Skeletal muscle cell (primary cell): Measurements from ENCODE around the gene KCNMA1.

Experiments used
- DNase-seq: peaks from one replicate; pipeline ENCODE4 v3.0.0-alpha.2; 2010; ENCODE audit warnings: low read depth
- H3K4me3 ChIP-seq: 2 replicates; pipeline ENCODE4 v1.5.1; 2011; ENCODE audit warnings: low read depth, mild to moderate bottlenecking, control low read depth, low read length, moderate library complexity

The KCNMA1 gene

DNA sequence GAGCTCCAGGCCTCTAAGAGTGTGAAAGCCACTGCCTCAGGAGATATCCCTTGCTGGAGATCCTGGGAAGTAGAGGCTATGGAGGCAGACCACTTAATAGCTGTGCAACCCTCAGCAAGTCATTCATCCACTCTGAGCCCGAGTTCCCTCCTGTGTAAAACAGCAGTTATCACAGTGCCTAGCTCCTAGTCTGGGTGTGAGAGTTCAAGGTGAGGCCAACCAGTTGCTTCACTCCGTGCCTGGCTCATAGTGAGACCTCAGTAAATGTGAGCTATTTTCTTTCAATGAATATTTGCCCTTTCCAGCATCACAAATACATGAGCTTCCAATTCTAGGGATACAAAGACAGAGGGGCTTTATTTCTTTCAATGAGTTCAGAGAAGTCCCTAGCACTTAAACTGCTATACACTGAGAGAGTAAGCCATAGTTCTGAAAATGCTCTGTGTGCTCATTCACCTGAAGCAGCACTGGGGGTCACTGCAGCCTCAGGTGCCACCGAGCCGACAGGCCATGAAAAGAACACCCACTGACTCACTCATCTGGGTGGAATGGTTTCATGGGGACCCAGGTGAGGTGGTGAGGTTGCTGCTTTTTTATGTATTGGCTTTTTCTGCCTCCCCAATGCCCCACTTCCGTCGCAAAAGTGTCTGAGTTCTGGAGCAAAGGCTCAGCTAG is 259.8 kb downstream of the KCNMA1 start:
- H3K4me3 ChIP-seq: no peak overlapping the region
- no peak for DNase-seq

DNA sequence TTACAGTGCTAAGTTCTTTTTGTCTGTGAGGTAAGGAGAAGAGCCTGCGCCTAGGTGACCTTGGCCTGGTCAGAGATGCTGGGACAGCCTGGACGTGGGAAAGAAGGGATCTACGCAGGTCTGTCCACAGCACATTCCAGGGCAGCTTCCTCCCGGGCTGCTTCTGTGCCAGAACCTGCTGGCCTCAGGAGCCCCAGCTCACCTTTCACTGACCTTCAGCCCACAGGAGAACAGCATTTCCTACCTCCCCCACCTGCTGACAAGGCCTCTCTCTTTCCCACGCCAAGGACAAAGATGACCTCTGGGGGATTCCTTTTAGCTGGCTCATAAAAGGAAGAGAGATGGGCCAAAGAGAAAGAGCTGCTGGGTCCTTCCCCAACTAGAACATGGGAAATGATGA is 260.6 kb downstream of the KCNMA1 start:
- no peak overlapping the region for H3K4me3 ChIP-seq
- DNase-seq: no peak

DNA sequence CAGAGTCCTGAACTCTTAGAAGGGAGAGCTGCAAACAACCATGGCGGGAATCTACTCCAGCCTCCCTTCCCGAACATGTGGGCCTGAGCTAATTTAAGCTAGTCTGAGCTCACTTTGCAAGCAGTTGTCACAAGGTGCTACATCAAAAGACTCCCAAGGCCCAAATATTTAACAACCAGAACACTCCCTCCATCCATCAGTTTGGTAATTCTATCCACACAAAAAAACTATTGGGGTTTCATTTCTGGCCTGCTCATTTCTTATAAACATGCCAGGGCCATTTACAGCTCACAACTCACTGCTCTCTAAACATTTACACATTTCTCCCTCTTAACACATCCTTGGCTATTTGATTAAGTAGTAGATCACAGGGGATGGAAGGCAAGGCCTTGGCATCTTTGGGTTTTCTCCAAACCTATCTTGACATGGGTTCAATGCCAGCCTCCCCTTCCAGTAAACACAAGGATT is 263.4 kb downstream of the KCNMA1 start:
- no peak overlapping the region for H3K4me3 ChIP-seq
- no peak for DNase-seq

DNA sequence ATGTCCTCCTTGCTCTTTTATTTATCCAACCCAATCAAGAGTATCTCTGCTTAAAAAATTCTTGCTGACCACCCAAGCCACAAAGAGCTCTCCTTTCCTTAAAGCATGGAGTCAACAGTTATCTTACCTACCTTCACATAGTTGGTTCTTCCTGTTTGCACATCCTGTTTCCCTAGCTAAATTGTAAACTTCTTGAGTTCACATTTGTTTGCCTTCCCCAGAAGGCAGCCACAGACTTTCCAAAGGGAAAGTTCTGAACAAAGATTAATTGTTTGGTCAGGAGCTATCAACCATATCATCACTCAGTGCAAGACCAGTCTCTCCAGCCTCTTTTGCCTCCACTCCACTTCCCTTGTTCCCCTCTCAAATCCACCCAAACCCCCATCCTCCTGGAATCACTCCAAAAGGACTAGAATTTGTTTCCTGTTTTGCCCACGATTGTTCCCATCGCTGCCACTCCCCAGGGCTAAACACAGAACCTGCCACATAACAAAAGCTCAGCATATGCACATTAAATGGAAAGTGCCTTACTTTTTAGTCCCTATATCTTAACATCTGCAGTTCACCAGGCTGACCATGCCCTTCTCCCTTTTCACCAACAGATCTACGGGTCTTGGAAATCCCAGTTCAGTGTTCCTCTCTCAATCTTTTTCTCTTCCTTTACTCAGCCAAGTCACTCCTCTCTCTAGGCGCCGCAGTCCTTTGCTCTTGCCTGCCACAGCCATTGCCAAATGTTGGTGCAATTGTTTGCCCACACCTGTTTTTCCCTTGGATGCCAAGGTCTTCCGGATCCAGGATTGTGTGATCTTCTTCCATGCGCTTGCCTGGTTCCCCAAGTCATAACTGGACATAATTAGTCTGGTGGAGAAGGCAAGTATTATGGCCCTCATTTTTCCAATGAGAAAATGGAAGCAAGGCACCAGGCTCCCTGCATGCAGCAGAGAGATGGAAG is 265.5 kb downstream of the KCNMA1 start:
- DNase-seq: no peak
- no peak overlapping the region for H3K4me3 ChIP-seq

DNA sequence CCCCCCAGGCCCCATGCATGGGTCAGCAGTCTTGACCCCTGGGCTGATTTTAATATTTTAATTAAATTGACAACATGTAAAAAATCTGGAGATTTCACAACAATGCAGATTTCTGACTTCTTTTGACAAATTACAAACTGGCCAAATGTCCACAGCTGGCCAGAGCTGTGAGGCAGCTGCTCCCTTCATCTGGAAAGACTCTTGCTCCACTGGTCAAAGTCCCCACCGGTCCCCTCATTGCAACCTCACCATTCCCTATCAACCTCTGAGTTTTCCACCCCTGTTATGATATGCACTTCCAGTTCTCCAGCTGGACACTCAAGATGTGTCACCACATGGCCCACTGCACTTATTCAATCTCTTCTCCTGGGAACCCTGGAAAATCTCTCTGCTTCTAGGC is 266.2 kb downstream of the KCNMA1 start:
- H3K4me3 ChIP-seq: no peak overlapping the region
- DNase-seq: no peak

DNA sequence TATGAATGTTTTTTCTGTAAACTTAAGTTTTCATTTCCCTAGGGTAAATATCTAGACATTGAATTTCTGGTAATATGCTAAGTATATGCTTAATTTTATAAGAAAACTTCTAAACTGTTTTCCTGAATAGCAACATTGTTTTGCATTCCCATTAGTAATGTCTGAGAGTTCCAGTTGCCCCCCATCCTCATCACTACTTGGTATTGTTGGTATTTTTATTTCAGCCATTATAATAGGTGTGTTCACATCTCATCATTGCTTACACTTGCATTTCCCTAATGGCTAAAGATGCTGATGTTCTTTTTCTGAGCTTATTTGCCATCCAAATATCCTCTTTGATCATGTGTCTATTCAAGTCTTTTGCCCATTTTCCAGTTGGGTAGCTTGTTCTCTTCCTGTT is 269.6 kb downstream of the KCNMA1 start:
- no peak for DNase-seq
- H3K4me3 ChIP-seq: no peak overlapping the region

DNA sequence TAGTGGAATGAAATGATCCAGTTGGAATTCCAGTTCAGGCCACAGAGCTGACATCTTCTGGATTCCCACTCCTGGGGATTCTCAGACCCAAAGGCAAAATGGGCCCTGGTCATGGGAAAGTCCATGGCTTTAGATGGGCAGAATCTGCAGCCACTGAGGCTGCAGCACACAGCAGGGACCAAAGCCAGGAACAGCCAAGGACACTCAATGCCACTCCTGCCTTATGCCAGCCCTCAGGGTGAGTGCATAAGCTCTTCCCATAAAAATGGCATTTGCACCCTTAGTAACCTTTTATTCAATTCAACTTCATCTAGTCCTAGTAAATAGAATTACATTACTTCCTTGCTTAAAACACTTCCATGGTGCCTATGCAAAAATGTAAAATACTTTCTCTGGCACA is 274.4 kb downstream of the KCNMA1 start:
- DNase-seq: no peak

DNA sequence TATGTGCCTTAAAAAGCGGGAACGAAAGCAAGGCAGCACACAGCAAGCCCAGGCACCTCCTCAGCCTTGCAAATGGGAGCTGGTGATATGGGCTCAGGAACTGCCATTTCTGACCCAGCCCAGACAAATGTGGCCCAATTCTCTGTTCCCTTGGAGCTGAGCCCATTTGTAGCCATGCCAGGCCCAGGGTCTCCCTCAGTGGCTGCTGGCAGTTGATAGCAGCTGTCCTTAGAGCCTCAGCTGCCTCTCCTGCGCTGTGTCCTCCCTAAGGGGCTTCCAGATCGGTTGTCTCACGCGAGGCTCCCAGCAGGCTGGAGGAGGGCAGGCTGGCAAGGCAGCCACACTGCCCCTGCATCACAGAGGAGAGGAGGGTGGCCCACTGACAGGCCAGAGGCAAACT is 275.8 kb downstream of the KCNMA1 start:
- H3K4me3 ChIP-seq: no peak overlapping the region
- DNase-seq: no peak

More for the DNA sequence above, 274.4 kb downstream of the KCNMA1 start:
- H3K4me3 ChIP-seq: no peak overlapping the region

DNA sequence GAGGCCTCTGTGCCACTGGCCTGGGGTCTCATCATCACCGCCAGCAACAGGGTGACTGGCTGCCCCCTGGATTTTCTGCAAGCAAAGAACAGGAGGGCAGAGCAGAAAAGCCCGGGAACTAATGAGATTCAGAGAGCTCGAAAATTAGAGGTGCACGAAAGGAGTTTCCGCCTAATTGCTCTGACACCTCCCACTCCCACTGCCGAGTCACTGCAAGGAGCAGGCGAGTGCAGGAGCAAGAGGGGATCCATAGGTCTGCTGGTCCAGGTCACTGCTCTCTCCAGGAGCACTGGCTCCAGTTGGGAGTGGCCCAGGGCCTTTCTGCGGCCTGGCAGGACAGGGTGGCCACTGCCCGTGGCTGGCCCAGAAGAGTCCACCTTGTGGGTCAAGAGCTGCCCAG is 276.2 kb downstream of the KCNMA1 start:
- H3K4me3 ChIP-seq: no peak overlapping the region
- DNase-seq: no peak

DNA sequence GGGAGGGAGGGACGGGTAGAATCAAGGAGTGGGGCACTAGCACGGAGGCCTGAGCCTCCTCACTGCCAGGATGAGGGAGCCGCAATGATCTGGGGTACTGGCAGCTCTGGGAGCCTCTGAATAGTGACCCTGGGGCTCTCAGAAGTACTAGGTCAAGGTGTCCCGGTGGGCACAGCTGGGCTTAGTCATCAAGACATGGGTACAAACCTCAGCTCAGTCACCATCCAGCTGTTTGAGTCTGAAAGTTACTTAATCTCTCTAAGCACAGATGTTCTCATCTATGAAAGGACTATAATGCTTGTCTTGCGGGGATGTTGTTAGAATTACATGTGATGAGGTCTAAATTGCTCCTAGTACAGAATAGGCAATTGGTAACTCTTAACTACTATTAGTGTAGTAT is 276.8 kb downstream of the KCNMA1 start:
- DNase-seq: no peak
- H3K4me3 ChIP-seq: no peak overlapping the region

DNA sequence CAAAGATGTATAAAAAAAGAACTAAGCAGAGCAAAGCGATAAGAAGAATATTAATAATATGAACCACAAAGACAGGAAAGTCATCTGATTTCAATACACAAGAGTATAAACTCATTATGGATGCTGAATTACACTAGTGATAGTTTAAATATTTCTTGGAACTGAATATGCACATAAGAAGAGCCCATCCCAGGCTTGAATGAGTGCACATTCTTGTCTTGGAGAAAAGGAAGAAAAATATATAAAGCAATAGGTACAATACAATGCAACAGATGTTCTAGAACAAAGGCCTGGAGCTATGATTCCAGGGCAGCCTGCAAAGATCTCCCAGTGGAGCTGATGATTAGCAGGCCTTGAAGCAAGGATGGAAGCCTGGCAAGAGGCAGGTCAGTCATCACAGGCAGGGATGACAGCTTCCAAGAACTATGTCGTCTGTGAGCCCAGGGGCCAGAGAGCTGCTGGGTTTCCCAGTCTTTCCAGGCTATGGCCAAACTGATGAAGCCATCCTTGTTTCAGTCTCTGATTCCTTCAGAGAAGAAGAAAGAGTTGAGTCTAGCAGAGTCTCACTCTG is 277.6 kb downstream of the KCNMA1 start:
- DNase-seq: peak; percentile 28

DNA sequence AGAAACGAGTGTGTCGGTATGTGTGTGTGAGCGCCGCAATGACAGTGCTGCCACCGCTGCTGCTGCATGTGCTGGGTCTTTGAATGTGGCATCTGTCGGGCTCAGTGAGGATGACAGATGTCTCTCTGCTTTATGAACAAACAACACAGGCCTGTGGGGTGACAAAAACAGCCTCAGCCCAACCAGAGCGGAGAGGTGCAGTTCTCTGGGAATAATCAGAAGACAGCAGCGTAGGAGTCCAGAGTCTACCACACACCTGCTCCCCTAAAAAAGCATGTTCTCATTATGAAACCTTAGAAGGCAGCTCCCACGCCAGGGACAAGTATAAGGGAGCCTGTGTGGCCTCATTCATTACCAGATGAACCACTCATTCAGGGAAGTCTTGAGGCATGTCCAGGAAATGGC is 278.3 kb downstream of the KCNMA1 start:
- no peak overlapping the region for H3K4me3 ChIP-seq
- no peak for DNase-seq

More for the DNA sequence above, 277.6 kb downstream of the KCNMA1 start:
- no peak overlapping the region for H3K4me3 ChIP-seq

DNA sequence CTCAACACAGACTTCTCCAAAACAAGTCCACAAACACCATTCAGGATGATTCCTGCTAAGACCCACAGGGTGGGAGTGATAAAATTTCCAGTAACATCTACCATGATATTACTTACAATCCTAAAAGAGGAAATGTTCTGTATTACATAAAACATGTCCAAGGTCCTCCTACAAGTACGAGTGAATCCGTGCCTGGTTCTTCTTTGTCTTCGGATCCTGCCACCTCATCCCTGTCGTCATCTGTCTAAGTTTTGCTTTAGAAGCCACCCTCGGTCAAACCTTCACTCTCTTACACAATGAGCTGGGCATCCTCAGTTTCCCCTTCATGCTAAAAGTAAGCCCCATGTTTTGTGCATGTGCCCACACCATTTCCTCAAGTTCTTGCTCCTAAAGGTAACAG is 279.0 kb downstream of the KCNMA1 start:
- no peak for DNase-seq
- H3K4me3 ChIP-seq: no peak overlapping the region

DNA sequence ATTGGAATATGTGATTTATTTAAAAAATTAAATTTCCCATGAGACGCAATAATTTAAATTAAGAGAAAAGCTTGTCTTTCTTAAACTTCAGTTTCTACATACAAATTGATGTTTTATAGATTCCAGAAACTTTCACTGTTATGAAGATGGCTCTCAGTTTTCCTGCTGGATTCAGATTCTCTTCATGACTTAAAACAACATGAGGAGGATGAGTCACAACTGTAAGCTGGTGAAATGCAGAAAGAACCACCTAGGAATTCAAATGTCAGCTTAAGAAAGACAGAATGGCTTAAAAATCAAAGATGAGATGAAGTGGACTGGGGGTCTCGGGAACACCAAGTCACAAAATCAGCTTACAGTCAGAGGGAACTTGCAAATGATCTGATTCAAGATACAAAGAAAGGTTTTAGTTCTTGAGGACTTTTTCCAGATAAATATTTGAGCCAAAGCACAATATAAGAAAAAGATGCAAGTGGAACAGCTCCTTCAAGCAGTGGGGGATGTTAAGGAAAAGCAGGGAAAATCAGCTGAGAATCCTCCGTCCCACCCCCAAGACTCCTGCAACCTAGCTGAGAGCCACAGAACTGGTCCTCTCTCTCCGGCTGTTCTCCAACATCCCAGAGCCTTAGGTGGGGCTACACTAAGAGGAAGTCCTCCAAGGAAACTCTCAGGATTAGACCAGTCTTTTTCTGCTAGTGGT is 279.8 kb downstream of the KCNMA1 start:
- H3K4me3 ChIP-seq: no peak overlapping the region
- DNase-seq: peak; percentile 37

DNA sequence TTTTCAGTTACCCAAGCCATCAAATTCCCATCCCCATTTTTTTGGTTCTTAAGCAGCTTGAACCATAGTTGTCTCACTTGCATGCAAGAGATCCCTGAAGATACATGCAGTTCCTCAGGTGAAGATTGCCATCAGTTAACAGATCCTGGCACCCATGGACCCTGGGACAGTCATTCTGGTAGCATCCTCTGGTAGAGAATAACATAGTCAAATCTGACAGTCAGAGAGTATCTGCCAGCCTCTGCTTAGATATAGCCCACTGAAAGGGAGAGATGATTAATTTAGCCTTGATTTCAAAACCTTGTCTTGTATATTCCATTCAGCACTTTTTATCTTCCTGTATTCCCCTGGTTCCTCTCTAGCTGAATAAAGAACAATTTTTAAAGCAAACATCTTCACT is 280.4 kb downstream of the KCNMA1 start:
- no peak overlapping the region for H3K4me3 ChIP-seq
- DNase-seq: no peak

DNA sequence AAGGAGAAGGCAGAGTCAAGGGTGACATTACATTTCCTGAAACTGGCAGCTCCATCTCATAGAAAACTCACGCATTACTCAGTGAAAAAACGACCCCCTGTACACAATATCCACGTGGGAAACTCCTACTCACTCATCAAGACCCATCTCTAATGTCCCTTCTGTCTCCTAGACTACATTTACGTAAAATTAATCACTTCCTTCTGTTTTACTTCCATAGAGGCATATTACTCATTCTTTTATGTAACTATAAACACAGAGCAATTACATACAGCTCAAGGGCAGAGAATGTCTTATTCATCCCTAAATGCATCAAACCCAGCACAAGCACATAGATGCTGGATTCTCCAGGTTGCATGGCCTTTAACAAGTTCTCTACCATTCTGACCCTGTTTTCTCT is 281.8 kb downstream of the KCNMA1 start:
- peak; percentile 81 for DNase-seq
- H3K4me3 ChIP-seq: no peak overlapping the region

DNA sequence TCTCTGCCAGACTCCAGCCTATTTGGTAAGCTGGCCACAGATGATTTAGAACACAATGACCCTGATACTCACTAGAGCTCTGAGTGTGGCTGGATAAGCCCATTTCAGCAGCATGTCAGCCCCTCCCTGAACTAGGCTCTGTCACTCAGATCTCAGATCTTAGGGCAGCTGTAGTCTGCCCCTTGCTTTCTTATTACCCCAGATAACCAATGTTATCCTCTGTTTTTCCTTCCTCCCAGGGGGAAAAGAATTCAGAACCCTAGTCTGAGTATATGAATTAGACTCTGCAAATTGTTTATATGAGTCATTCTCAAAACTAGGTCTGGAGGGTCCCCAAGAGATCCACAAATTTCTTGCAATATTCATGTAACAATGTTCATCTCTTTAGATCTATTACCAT is 286.2 kb downstream of the KCNMA1 start:
- DNase-seq: peak; percentile 79

DNA sequence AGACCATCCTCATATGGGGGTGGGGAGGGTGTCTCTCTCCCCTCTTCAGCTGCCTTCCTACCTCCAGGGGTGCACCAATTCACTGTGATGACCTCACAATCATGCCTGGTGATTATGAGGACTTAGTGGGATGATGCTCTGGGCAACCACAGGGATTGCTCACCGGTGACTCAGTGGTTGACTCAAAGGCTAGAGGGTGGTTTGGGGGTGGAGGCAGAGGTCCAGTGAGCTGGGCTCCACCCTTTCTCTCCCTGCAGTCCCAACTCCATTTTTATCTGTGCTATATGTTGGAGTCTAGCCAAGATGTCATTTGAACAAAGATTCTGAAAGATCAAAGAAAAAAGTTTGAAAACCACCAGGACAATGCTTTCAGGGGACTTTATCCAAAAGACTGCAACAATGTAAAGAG is 286.9 kb downstream of the KCNMA1 start:
- DNase-seq: peak; percentile 99
- H3K4me3 ChIP-seq: no peak overlapping the region

More for the DNA sequence above, 286.2 kb downstream of the KCNMA1 start:
- H3K4me3 ChIP-seq: no peak overlapping the region

DNA sequence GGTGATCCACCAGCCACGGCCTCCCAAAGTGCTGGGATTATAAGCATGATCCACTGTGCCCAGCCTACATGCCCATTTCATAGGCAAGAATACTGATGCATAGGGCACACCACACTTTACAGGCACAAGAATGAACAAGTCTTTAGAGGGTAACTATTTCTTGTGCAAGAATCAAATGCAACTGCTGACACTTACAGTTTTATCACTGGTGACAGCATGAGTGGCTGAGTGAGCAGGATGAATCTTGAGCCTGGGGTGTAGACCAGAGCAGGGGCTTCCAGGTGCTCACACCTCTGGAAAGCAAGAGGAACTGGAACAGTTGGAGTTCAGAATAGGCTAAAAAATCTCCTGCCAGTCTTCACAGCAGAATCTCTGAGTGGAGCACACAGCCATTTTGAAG is 287.5 kb downstream of the KCNMA1 start:
- no peak for DNase-seq
- H3K4me3 ChIP-seq: no peak overlapping the region

DNA sequence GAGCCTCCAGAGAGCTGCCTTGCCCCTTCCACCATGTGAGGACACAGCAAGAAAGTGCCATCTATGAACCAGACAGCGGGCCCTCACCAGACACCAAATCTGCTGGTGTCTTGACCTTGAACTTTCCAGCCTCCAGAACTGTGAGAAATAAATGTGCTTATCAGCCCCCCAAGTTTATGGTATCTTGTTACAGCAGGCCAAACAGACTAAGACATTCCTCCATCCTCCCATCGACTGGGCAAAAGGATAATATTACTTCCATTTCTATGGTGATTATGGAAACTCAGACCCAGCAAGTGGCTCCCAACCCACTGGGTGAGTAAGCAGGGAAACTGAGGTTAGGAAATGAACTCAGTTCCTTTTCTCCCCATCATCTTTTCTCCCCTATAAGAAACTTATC is 288.4 kb downstream of the KCNMA1 start:
- DNase-seq: no peak
- no peak overlapping the region for H3K4me3 ChIP-seq
